H9 (cell line): ENCODE measurements around the gene SAMD8. TPM values are rescaled to one million over a fixed set of nuclear protein-coding genes. Genes with fewer than 3 reads are reported as not detected.
"Not testable (repeated sequence)": the region's sequence is repeated elsewhere in the genome, so short reads cannot be mapped to it uniquely, and the experiment has no call there.

Experiments used
- DNase-seq: peaks from one replicate; pipeline ENCODE4 v3.0.0-alpha.2; 2017
- H2AFZ ChIP-seq: one replicate; pipeline ENCODE4 v1.6.1; 2013; ENCODE audit warnings: mild to moderate bottlenecking, low read length, control low read depth, moderate library complexity
- H2AK5ac ChIP-seq: 2 replicates; pipeline ENCODE4 v1.6.1; 2013; ENCODE audit warnings: low read length, control low read depth, mixed read lengths; ENCODE audit not compliant: insufficient read length
- H2BK120ac ChIP-seq: one replicate; pipeline ENCODE4 v1.6.1; 2013; ENCODE audit warnings: low read depth, mild to moderate bottlenecking, low read length, control low read depth, inconsistent platforms; ENCODE audit not compliant: poor library complexity, severe bottlenecking
- H2BK12ac ChIP-seq: 2 replicates; pipeline ENCODE4 v1.6.1; 2013; ENCODE audit warnings: low read length, control low read depth, mixed read lengths, low read depth; ENCODE audit not compliant: insufficient read length
- H2BK15ac ChIP-seq: 2 replicates; pipeline ENCODE4 v1.6.1; 2013; ENCODE audit warnings: low read depth, low read length, control low read depth
- H2BK20ac ChIP-seq: one replicate; pipeline ENCODE4 v1.6.1; 2013; ENCODE audit warnings: low read depth, mild to moderate bottlenecking, low read length, control low read depth, inconsistent platforms; ENCODE audit not compliant: poor library complexity, severe bottlenecking
- H2BK5ac ChIP-seq: 2 replicates; pipeline ENCODE4 v1.6.1; 2013; ENCODE audit warnings: low read length, control low read depth, mixed read lengths; ENCODE audit not compliant: insufficient read length
- H3K14ac ChIP-seq: 2 replicates; pipeline ENCODE4 v1.6.1; 2013; ENCODE audit warnings: low read length, control low read depth; ENCODE audit not compliant: insufficient read depth
- H3K18ac ChIP-seq: 2 replicates; pipeline ENCODE4 v1.6.1; 2013; ENCODE audit warnings: low read depth, mild to moderate bottlenecking, mixed read lengths, low read length, control low read depth; ENCODE audit not compliant: insufficient read length
- H3K23ac ChIP-seq: 2 replicates; pipeline ENCODE4 v1.6.1; 2013; ENCODE audit warnings: low read length, control low read depth, mixed read lengths, low read depth; ENCODE audit not compliant: insufficient read length
- H3K23me2 ChIP-seq: 2 replicates; pipeline ENCODE4 v1.6.1; 2013; ENCODE audit warnings: low read depth, mild to moderate bottlenecking, mixed read lengths, low read length, control low read depth; ENCODE audit not compliant: insufficient read length, poor library complexity, severe bottlenecking
- H3K27ac ChIP-seq: 2 replicates; pipeline ENCODE4 v1.5.1; 2013; ENCODE audit warnings: low read length, control low read depth, mixed read lengths, low read depth; ENCODE audit not compliant: insufficient read length
- H3K27me3 ChIP-seq: 2 replicates; pipeline ENCODE4 v1.6.1; 2013; ENCODE audit warnings: low read length, control low read depth, inconsistent platforms; ENCODE audit not compliant: insufficient read depth
- H3K4ac ChIP-seq: 2 replicates; pipeline ENCODE4 v1.6.1; 2013; ENCODE audit warnings: low read depth, mild to moderate bottlenecking, control low read depth, inconsistent platforms, low read length, moderate library complexity
- H3K4me1 ChIP-seq: 2 replicates; pipeline ENCODE4 v1.6.1; 2013; ENCODE audit warnings: low read length, control low read depth, inconsistent platforms; ENCODE audit not compliant: insufficient read depth
- H3K4me2 ChIP-seq: 2 replicates; pipeline ENCODE4 v1.6.1; 2013; ENCODE audit warnings: low read length, control low read depth, mixed read lengths; ENCODE audit not compliant: insufficient read length, insufficient read depth
- H3K56ac ChIP-seq: 2 replicates; pipeline ENCODE4 v1.6.1; 2013; ENCODE audit warnings: low read depth, mild to moderate bottlenecking, mixed read lengths, low read length, control low read depth; ENCODE audit not compliant: insufficient read length
- H3K79me1 ChIP-seq: 2 replicates; pipeline ENCODE4 v1.6.1; 2013; ENCODE audit warnings: low read depth, mild to moderate bottlenecking, moderate library complexity, low read length, control low read depth, inconsistent platforms; ENCODE audit not compliant: insufficient read depth, poor library complexity, severe bottlenecking
- H3K79me2 ChIP-seq: 2 replicates; pipeline ENCODE4 v1.6.1; 2013; ENCODE audit warnings: low read length, control low read depth, inconsistent platforms; ENCODE audit not compliant: insufficient read depth
- H3K9ac ChIP-seq: 2 replicates; pipeline ENCODE4 v1.6.1; 2013; ENCODE audit warnings: low read length, control low read depth, mixed read lengths; ENCODE audit not compliant: insufficient read length; ENCODE audit errors: extremely low read depth
- H3K9me3 ChIP-seq: one replicate; pipeline ENCODE4 v1.6.1; 2013; ENCODE audit warnings: low read depth, low read length, inconsistent platforms; ENCODE audit not compliant: control insufficient read depth
- H3T11ph ChIP-seq: one replicate; pipeline ENCODE4 v1.6.1; 2013; ENCODE audit warnings: mild to moderate bottlenecking, low read length, control low read depth, inconsistent platforms
- H4K20me1 ChIP-seq: one replicate; pipeline ENCODE4 v1.6.1; 2013; ENCODE audit not compliant: control insufficient read depth, insufficient read length, insufficient read depth
- H4K5ac ChIP-seq: 2 replicates; pipeline ENCODE4 v1.6.1; 2013; ENCODE audit warnings: low read depth, mild to moderate bottlenecking, mixed read lengths, low read length, control low read depth; ENCODE audit not compliant: insufficient read length
- H4K8ac ChIP-seq: replicated peaks from 2 replicates; pipeline ENCODE4 v1.6.1; 2013; ENCODE audit warnings: low read length, control low read depth, mixed read lengths, low read depth; ENCODE audit not compliant: insufficient read length
- H4K91ac ChIP-seq: 2 replicates; pipeline ENCODE4 v1.6.1; 2013; ENCODE audit warnings: low read depth, mild to moderate bottlenecking, moderate library complexity, mixed read lengths, low read length, control low read depth; ENCODE audit not compliant: insufficient read length
- H3K27ac Mint-ChIP-seq, 3 experiments: 2 replicates in 2 of 3; 3 replicates in 1 of 3; pipeline ENCODE4 v1.8.0; 2020 to 2021; ENCODE audit warnings: mixed read lengths in 3 of 3, mild to moderate bottlenecking in 1 of 3, moderate library complexity in 1 of 3
- H3K27me3 Mint-ChIP-seq: 2 replicates; pipeline ENCODE4 v1.8.0; 2021; ENCODE audit warnings: low read depth, mild to moderate bottlenecking, moderate library complexity, mixed read lengths
- H3K36me3 Mint-ChIP-seq, 3 experiments: 2 replicates in 2 of 3; 3 replicates in 1 of 3; pipeline ENCODE4 v1.8.0; 2020 to 2021; ENCODE audit warnings: low read depth in 3 of 3, mixed read lengths in 3 of 3; ENCODE audit not compliant: insufficient read depth in 1 of 3
- H3K4me1 Mint-ChIP-seq, 2 experiments: 2 replicates each; pipeline ENCODE4 v1.8.0; 2020; ENCODE audit warnings: mixed read lengths in 2 of 2
- H3K4me3 Mint-ChIP-seq, 2 experiments: 2 replicates in 1 of 2; 3 replicates in 1 of 2; pipeline ENCODE4 v1.8.0; 2020 to 2021; ENCODE audit warnings: mild to moderate bottlenecking in 2 of 2, mixed read lengths in 2 of 2, moderate library complexity in 1 of 2
- H3K9me3 Mint-ChIP-seq, 2 experiments: 2 replicates in 1 of 2; 3 replicates in 1 of 2; pipeline ENCODE4 v1.8.0; 2020; ENCODE audit warnings: mild to moderate bottlenecking in 2 of 2, mixed read lengths in 2 of 2, moderate library complexity in 1 of 2
- CTCF ChIP-seq: fragments of 200-600 bp; sonication (generic); conservative IDR thresholded peaks from 3 replicates; pipeline ENCODE4 v1.8.0; 2021; ENCODE audit warnings: antibody characterized with exemption, mild to moderate bottlenecking
- WGBS: extraction: QIAGEN DNeasy Blood & Tissue Kit; methylation state at CpG from one replicate; pipeline ENCODE4 v1.1.7; 2013; ENCODE audit warnings: missing lambda C conversion rate, low lambda C conversion rate, mixed read lengths; ENCODE audit not compliant: insufficient read length; ENCODE audit errors: extremely low coverage; 5-methylcytosine and 5-hydroxymethylcytosine counted together
- total RNA-seq: library from RNA; stranded (reverse); gene quantifications from 2 replicates; pipeline ENCODE4 v1.2.1, GENCODE V29; 2021

SAMD8 gene
- total RNA-seq, 1 experiment from 2014 or later = 18.8 TPM

- H3K27me3 Mint-ChIP-seq = no peaks in the 10 kb centered on the region
- no peak for TF ChIP-seq CTCF
- H3K27ac ChIP-seq = no peak overlapping the region
- no peak overlapping the region for H3K18ac ChIP-seq
- no peak overlapping the region for H3K27ac Mint-ChIP-seq
- no peaks in the 10 kb centered on the region for H3K23me2 ChIP-seq
- H2BK12ac ChIP-seq = no peak overlapping the region
- H4K5ac ChIP-seq = no peak overlapping the region
- no peaks in the 10 kb centered on the region for H3K9me3 ChIP-seq
- H3K4me1 Mint-ChIP-seq = peaks cover 3 to 5% of the 10 kb centered on the region in 2 experiments; a peak in 2 of 4 replicates
- no peak overlapping the region for H2BK120ac ChIP-seq
- no peak overlapping the region for H4K91ac ChIP-seq
- H3K23ac ChIP-seq = no peak overlapping the region
- peaks cover 3% of the 10 kb centered on the region for H3K79me1 ChIP-seq
- H3K36me3 Mint-ChIP-seq = peaks cover 5 to 15% (median 5%) of the 10 kb centered on the region in 3 experiments; a peak in 6 of 7 replicates
- no peak overlapping the region for H3K4me3 Mint-ChIP-seq
- H3K27me3 ChIP-seq = no peaks in the 10 kb centered on the region
- no peak overlapping the region for H3K14ac ChIP-seq
- H3K56ac ChIP-seq = no peak overlapping the region
- no CpG with 5 or more reads among the region's 1 CpG for WGBS
- H3K79me2 ChIP-seq = no peaks in the 10 kb centered on the region; the same call in 1 of the 2 replicates
- no peak overlapping the region for H4K8ac ChIP-seq
- H4K20me1 ChIP-seq = no peaks in the 10 kb centered on the region
- no peaks in the 10 kb centered on the region for H3K4me1 ChIP-seq
- no peak overlapping the region for H2BK5ac ChIP-seq
- H3K9ac ChIP-seq = no peak overlapping the region
- no peaks in the 10 kb centered on the region; a peak in 1 of 5 replicates for H3K9me3 Mint-ChIP-seq
- no peak overlapping the region for H2AFZ ChIP-seq
- no peak overlapping the region for H2BK15ac ChIP-seq
- H3K4me2 ChIP-seq = no peak overlapping the region
- no peak overlapping the region for H3K4ac ChIP-seq
- H2BK20ac ChIP-seq = no peak overlapping the region
- H3T11ph ChIP-seq = no peak overlapping the region
- no peak for DNase-seq
- no peak overlapping the region for H2AK5ac ChIP-seq
Measured at GRCh38 chr10:75129537-75129936, 18.1 kb downstream of the SAMD8 start.

GRCh38 chr10:75133701-75134100 is 22.2 kb downstream of the SAMD8 start:
- H3K79me2 ChIP-seq, H4K8ac ChIP-seq, H2BK20ac ChIP-seq, H4K20me1 ChIP-seq, H3K9ac ChIP-seq, H3K27ac ChIP-seq, H2BK12ac ChIP-seq, H3K9me3 Mint-ChIP-seq, H3K4me2 ChIP-seq, H3K14ac ChIP-seq, H3K4me1 ChIP-seq, H3K27me3 ChIP-seq, H2BK15ac ChIP-seq, H3K4ac ChIP-seq, H4K5ac ChIP-seq, H3K4me3 Mint-ChIP-seq, H3K27ac Mint-ChIP-seq, H3K56ac ChIP-seq, H3K23me2 ChIP-seq, H3K18ac ChIP-seq, H4K91ac ChIP-seq, H2AFZ ChIP-seq, H3T11ph ChIP-seq, H3K27me3 Mint-ChIP-seq, H3K23ac ChIP-seq, H2AK5ac ChIP-seq, H3K79me1 ChIP-seq, DNase-seq, H3K9me3 ChIP-seq, H2BK5ac ChIP-seq, H2BK120ac ChIP-seq: not testable (repeated sequence)
- Mint-ChIP-seq H3K36me3 (peaks cover 0 to 10% (median 5%) of the 10 kb centered on the region in 3 experiments; a peak in 4 of 7 replicates), H3K4me1 (peaks cover 18% of the 10 kb centered on the region in 2 experiments)
- no CpG with 5 or more reads among the region's 3 CpGs for WGBS
